A204.1 (cell line): ENCODE results near the gene RRP7A.
"Not testable (repeated sequence)": the region's sequence is repeated elsewhere in the genome, so short reads cannot be mapped to it uniquely, and the experiment has no call there.

ENCODE experiments used
- FAIRE-seq: peaks from 2 replicates; lab custom pipeline; 2012; peaks lifted over from hg19 to GRCh38; lab: Jason Lieb, UNC

Gene RRP7A, protein sequence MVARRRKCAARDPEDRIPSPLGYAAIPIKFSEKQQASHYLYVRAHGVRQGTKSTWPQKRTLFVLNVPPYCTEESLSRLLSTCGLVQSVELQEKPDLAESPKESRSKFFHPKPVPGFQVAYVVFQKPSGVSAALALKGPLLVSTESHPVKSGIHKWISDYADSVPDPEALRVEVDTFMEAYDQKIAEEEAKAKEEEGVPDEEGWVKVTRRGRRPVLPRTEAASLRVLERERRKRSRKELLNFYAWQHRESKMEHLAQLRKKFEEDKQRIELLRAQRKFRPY

DNA sequence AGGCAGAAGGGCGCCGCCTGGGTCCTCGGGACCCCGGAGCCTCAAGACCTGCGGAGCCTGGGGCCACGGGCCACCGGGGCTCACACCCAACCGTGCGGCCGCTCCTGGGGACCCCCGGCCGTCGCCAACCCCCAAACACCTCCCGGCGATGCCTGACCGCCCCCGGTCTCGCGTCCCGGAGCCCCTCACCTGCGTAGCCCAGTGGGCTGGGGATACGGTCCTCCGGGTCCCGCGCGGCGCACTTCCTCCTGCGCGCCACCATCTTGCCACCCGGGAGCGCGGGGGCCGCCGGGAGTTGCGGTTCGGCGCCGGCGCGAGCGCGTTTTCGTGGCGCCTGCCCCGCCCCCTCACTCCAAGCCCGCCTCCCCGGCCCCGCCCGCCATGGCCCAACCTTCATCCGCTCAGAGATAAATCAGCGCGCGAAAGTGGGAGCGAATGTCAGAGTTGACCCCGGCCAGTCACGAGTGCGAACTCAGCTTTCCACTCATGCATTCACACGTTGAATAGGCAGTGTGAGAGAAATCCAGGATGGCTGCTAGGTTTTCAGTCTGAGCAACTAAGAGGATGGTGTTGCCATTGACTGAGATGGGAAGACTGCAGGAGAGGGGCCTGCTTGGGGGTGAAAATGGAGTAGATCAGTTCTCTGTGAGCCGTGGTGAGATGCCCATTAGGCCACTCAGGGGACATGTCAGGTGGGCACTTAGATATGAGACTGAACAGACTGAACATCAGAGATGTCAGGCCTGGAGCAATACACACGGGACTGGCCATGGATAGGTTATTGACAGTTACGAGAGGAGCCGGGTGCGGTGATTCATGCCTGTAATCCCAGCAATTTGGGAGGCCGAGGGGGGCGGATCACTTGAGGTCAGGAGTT is at the start of gene RRP7A:
RRP7A (minus strand) TSS at position 272 of the 877 bp plus-strand sequence; CDS start at position 262, 10 bp downstream.
- FAIRE-seq: no peak

DNA sequence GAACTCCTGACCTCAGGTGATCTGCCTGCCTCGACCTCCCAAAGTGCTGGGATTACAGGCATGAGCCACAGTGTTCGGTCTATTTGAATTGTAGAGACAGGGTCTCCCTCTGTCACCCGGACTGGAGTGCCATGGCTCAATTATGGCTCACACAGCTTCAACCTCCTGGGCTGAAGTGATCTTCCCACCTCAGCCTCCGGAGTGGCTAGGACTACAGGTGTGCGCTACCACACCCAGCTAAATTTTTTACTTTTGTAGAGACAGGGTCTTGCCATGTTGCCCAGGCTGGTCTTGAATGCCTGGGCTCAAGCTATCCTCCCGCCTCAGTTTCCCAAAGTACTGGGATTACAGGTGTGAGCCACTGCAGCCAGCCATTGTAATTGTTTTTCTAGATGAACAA is 48.4 kb upstream of the RRP7A start:
- FAIRE-seq: not testable (repeated sequence)

DNA sequence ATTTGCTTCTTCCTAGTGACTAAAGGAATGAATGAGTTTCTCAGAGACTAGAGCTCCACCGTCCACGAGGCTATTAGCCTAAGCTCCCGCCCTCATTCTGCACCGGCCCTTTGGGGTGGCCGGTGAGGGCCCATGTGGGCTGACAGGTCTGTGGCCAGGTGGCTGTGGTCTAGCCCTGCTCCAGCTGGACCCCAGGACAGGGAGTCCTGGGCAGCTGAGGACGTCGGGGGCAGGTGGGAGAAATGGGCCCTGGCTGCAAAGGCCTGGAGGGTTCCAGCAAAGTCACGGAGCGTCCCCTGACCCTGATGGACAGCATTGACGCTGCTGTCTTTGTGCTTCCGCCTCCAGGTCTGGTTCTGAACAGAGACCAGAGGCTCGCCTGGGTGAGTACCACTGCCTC is 46.4 kb upstream of the RRP7A start:
- no peak for FAIRE-seq

DNA sequence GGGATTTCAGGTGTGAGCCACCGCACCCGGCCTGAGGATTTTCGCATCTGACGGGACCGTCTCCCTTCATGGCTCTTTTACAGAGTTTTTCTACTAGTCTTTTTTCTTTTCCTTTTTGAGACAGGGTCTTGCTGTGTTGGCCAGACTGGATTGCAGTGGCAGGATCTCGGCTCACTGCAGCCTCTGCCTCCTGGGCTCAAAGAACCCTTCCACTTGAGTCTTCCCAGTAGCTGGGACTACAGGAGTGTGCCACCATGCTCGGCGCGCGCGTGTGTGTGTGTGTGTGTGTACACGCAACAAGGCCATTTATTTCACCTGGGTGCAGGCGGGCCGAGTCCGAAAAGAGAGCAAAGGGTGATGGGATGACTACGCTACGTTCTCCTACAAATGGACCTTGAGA is 45.1 kb upstream of the RRP7A start:
- FAIRE-seq: no peak

DNA sequence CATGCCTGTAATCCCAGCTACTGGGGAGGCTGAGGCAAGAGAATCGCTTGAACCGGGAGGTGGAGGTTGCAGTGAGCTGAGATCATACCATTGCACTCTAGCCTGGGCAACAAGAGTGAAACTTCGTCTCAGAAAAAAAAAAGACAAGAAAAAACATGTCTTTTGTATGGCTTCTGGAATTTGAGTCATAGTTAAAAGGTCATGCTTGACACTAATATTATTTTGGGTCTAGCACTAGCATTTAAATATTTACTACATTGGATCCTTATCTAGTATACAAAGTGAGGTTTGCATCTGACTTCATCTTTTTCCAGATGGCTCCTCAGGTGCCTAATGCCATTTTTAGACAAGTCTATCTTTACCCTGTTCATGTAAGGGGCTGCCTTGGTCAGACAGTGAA is 44.3 kb upstream of the RRP7A start:
- FAIRE-seq: not testable (repeated sequence)

DNA sequence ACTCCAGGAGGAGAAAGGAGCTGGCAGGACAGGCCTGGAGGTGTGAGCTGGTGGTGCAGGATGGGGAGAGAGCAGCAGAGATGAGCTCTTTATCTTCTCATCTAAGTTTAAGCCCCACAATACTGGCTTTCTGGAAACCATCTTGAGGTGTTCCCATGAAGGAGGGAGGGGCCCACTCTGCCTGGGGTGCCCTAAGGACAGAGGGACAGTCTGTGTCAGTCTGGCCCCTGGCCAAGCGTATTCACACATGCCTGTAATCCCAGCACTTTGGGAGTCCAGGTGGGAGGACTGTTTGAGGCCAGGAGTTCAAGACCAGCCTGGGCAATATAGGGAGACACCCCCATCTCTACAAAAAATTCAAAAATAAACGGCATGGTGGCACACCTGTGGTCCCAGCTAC is 43.1 kb upstream of the RRP7A start:
- FAIRE-seq: no peak

DNA sequence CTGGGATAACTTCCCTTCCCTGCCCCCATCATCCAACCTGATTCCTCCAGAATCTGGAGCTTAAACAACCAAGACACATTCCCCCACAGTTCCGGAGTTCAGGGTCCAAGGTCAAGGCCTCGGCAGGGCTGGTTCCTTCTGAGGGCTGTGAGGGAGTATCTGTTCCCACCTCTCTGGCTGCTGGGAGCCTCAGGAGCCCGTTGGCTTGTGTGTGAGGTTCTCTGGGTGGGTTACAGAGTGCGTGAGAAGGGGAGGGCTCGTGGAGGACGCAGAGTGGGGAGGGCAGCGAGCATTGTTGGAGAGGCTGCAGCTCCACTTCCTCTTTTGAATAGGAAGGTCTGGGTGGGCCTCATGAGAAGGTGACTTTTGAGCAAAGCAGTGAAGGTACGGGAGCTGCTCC is 42.7 kb upstream of the RRP7A start:
- FAIRE-seq: no peak

DNA sequence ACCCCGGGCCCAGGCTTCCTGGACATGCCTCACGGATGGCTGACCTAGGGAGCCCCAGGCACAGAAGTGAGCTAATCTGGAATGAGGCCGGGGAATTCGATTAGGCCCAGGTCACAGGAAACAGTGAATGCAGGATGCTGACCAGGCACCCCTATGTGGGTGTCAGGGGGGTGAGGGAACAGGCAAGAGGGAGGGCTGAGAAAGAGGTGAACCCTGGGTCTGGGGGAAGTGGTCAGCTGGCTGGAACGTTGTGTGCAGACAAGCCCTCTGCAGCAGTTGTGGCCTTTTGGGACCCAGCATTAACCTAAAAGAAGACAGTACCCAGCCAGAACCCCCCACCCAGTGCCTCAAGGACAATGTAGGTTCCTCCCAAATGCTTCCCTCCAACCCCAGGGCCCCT is 42.3 kb upstream of the RRP7A start:
- no peak for FAIRE-seq

DNA sequence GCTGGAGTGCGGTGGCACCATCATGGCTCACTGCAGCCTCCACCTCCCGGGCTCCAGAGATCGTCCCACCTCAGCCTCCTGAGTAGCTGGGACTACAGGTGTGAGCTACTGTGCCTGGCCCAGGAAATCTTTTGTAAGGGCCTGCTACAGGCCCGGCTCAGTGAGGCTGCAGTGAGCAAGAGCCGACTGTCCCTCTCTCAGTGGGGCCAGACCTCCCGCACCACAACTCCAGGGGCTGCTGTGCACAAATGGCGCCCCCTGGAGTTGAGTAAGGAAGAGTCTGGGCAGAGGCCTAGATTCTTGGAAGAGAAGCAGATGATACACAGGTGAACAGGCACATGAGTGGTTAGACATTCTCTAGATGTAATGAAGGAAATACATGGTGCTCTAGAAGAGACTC is 41.2 kb upstream of the RRP7A start:
- no peak for FAIRE-seq

DNA sequence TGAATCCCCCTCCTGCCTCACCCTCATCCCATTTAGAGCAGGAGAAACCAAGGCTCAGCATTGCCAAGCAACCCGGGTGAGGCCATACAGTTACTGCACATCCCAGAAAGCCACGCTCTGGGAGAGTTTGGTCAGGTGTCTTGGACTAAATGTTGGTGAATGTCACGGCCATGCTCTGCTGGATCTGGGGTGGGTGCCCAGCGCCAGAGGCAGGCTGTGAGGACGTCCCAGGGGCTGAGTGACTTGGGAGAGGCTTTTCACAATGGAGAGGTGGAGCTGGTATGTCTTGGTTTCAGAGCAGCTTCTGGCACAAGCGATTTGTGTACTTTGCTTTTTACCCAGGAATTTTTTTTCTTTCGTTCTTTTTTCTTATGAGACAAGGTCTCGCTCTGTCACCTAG is 40.8 kb upstream of the RRP7A start:
- no peak for FAIRE-seq

DNA sequence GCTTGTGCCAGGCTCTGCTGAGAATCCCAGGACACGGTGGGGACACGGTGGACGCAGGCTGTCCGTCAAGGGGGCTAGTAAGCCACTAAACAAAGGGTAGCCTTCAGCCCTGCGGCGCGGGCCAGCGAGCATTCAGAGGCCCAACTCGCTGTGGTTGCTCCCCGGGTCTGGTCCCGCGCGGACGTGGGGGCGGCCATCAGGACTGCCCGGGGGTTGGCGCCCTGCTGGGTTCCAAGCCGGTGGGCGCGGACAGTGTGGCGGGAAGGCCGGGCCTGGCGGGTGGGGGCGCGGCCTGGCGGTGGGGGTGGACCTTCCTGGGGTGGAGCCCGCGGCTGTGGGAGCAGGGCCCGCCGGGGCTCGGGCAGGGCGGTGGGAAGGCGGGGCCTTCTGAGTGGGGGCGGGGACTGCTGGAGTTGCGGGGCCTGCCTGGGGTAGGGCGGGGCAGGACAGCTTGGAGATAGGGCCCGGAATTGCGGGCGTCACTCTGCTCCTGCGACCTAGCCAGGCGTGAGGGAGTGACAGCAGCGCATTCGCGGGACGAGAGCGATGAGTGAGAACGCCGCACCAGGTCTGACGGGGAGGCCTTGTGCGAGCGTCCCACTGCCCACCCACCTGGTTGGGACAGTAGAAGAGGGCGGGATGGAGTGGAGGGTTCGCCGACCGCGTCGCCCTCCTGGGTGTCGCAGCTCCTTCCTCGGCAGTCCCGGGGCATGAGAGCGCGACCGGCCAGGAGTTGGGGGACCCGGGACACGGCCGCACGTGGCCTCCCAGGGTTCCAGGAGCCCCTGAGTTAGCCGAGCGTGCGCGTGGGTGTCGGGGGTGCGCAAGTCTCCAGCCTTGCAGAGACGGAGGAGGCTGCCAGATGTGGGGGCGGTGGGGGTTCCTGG is 34.1 kb upstream of the RRP7A start, which contains the start of gene SERHL2:
SERHL2 (plus strand) TSS at position 482 of the 887 bp plus-strand sequence; CDS start at position 547, 65 bp downstream.
- FAIRE-seq: no peak

DNA sequence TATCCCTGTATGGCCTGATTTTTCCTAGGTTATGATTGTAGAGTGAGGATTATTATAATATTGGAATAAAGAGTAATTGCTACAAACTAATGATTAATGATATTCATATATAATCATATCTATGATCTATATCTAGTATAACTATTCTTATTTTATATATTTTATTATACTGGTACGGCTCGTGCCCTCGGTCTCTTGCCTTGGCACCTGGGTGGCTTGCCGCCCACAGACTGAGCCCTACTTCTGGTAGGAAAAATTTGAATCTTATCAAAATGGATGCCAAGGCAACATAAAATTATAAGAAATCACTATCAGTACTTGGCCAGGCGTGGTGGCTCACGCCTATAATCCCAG is 32.7 kb upstream of the RRP7A start:
- FAIRE-seq: not testable (repeated sequence)

DNA sequence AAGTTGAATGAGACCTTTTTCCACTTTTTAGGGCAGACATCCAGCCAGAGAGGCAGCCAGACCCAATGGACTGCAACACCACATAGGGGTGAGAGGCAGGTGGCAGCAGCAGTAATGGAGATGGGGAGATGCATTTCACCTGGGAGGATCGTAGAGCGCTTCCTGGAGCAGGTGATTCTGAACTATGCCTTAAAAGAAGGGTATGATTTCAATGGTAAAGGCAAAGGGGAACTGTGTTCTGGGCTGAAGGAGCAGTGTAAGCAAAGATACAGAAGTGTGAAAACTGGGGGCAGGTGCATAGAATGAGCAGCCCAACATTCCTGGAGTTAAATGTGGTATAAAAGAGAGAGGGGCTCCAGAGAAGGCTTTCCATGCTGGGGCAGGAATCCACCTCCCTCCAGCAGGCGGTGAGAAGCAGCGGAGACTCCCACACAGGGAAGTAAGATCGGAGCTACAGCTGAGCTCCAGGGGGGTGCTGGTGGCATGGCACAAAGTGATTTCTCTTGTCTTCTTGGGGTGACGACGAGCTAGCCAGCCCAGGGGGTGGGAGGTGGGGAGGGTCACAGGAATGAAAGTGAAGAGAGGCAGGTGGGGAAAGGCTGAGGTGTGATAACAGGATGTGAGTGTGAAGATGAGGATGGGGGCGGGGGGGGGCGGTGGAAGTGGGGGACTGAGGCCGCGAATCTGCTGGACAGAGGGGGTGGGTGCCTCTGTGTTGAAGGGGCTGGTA is 29.9 kb upstream of the RRP7A start:
- FAIRE-seq: no peak

DNA sequence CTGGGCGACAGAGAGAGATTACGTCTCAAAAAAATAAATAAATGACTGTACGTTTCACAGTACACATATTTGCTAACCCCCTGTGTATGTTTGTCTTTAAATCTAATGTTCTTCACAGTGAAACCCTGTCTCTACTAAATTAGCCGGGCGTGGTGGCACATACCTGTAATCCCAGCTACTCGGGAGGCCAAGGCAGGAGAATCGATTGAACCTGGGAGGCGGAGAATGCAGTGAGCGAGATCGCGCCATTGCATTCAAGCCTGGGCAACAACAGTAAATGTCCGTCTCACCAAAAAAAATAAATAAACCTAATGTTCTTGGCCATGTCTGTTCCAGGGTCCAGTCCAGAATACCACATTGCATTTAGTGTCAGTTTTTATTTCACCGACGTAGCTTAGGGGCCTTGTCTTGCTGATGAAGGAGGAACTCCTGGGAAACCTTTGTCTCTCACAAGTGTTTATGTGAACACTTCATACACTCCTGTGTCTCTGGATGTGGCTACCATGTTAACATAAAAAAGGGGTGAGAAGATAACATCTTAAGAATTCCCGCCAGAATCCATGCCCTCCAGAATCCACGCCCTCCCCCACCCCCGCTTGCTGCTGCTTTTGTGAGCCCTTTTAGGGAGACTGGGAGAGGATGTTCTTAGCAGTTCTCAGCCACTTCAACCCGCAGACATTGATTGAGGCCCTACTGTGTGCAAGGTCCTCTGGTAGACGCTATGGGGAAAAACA is 29.2 kb upstream of the RRP7A start:
- no peak for FAIRE-seq

DNA sequence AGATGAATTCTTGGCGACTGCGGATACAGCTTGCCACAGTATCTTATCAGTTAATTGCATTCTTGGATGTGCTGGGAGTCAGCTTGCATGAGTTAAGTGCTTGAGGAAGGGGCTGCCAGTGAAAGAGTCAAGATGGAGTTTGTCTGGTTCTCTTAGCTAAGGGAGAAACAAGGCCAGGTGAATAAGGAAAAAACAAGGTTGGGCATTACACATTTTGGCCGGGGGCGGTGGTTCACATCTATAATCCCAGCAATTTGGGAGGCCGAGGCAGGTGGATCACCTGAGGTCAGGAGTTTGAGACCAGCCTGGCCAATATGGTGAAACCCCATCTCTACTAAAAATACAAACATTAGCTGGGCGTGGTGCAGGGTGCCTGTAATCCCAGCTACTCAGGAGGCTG is 28.5 kb upstream of the RRP7A start:
- FAIRE-seq: not testable (repeated sequence)

DNA sequence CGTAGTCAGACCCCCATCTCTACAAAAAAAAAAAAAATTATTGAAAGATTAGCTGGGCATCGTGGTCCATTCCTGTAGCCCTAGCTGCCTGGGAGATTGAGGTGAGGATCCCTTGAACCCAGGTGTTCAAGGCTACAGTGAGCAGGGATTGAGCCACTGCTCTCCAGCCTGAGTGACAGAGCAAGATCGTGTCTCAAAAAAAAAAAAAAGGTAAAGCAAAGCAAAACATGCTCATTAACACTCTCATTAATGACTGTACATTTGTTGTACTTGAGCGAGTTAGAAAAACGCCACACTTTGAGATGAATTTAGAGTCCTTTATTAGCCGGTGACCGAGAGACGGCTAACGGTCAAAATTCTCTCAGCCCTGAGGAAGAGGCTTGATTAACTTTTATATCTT is 28.0 kb upstream of the RRP7A start:
- FAIRE-seq: no peak

DNA sequence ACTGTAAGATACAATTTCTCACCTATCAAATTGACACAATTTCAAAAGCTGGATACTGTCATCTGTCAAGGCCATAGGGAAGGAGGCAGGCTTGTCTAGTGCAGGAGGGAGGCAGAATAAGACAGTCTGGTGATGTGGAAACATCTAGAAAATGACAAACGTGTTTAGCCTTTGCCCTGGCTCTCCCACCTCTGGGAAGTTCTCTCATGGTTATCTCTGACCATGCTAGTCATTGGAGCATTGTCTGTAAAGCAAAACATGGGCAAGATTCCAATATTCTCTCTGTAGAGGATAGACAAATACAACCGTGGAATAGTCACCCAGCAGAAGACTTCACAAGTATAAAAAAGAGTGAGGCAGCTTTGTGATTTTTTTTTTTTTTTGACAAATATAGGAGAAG is 25.1 kb upstream of the RRP7A start:
- FAIRE-seq: no peak

DNA sequence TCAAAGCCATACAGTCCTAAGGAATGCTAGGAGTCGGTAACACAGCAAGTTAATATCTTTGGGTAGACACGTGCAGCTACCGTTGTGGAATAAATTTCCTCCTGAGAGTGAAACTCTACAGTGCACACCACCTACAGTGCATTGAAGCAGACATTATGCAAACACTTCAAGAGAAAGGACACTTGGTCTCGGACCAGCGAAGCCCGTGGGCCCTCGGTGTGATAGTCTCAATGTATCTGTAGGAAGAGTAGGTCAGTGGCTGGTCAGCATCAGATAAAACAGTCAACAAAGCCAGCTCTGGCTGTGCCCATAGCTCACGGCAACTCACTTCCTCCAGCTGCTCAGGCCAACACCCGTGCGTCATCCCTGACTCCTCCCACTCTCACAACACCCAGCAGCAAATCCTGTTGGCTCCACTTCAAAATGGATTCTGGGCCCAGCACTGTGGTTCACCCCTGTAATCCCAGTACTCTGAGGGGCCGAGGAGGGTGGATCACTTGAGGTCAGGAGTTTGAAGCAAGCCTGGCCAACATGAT is 19.7 kb upstream of the RRP7A start:
- FAIRE-seq: not testable (repeated sequence)

DNA sequence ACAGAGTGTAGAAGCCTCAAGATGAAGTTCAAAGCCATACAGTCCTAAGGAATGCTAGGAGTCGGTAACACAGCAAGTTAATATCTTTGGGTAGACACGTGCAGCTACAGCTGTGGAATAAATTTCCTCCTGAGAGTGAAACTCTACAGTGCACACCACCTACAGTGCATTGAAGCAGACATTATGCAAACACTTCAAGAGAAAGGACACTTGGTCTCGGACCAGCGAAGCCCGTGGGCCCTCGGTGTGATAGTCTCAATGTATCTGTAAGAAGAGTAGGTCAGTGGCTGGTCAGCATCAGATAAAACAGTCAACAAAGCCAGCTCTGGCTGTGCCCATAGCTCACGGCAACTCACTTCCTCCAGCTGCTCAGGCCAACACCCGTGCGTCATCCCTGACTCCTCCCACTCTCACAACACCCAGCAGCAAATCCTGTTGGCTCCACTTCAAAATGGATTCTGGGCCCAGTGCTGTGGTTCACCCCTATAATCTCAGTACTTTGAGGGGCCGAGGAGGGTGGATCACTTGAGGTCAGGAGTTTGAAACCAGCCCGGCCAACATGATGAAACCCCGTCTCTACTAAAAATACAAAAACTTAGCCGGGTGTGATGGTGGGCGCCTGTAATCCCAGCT is 17.7 kb upstream of the RRP7A start:
- FAIRE-seq: not testable (repeated sequence)

DNA sequence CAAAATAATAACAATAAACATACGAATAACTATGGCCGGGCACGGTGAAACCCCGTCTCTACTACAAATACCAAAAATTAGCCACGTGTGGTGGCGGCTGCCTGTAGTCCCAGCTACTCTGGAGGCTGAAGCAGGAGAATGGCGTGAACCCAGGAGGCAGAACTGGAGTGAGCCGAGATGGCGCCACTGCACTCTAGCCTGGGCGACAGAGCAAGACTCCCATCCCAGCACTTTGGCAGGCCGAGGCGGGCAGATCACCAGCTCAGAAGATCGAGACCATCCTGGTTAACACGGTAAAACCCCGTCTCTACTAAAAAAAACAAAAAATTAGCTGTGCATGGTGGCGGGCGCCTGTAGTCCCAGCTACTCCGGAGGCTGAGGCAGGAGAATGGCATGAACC is 17.0 kb upstream of the RRP7A start:
- FAIRE-seq: not testable (repeated sequence)
